Chondrocyte (in vitro differentiated cells): Measurements from ENCODE around the gene APLNR. TPM values are rescaled to one million over a fixed set of nuclear protein-coding genes. Genes with fewer than 3 reads are reported as not detected.

Experiments
- DNase-seq: peaks from one replicate; pipeline ENCODE4 v3.0.0; 2021; ENCODE audit warnings: mixed read lengths, low spot score
- H3K27ac Mint-ChIP-seq: one replicate; pipeline ENCODE4 v1.8.0; 2021; ENCODE audit warnings: mild to moderate bottlenecking, moderate library complexity, mixed read lengths; ENCODE audit not compliant: unreplicated experiment
- H3K27me3 Mint-ChIP-seq: 2 replicates; pipeline ENCODE4 v1.8.0; 2021; ENCODE audit warnings: low read depth, mixed read lengths
- H3K36me3 Mint-ChIP-seq: 2 replicates; pipeline ENCODE4 v1.8.0; 2021; ENCODE audit warnings: low read depth, mixed read lengths
- H3K4me1 Mint-ChIP-seq: 2 replicates; pipeline ENCODE4 v1.8.0; 2021; ENCODE audit warnings: low read depth, mild to moderate bottlenecking, mixed read lengths
- H3K4me3 Mint-ChIP-seq: one replicate; pipeline ENCODE4 v1.8.0; 2021; ENCODE audit warnings: mild to moderate bottlenecking, moderate library complexity, mixed read lengths; ENCODE audit not compliant: unreplicated experiment
- H3K9me3 Mint-ChIP-seq: 2 replicates; pipeline ENCODE4 v1.8.0; 2021; ENCODE audit warnings: low read depth, mixed read lengths
- CTCF ChIP-seq: fragments of 200-600 bp; sonication (generic); IDR thresholded peaks from 2 replicates; pipeline ENCODE4 v1.5.0; 2021; ENCODE audit warnings: antibody characterized with exemption, mild to moderate bottlenecking, moderate library complexity
- total RNA-seq: library from RNA; stranded (reverse); gene quantifications from 3 replicates; pipeline ENCODE4 v1.2.1, GENCODE V29; 2021

Gene APLNR
- total RNA-seq, 1 donor from 2014 or later, result not detected

GRCh38 chr11:57274904-57275498 lies 38.0 kb upstream of the APLNR start:
- peaks cover 28% of the 10 kb centered on the region for H3K4me1 Mint-ChIP-seq
- H3K9me3 Mint-ChIP-seq, result peaks cover 7% of the 10 kb centered on the region
- TF ChIP-seq CTCF, result no peak
- no peak for DNase-seq
- H3K4me3 Mint-ChIP-seq, result no peak overlapping the region
- H3K36me3 Mint-ChIP-seq, result peaks cover 3% of the 10 kb centered on the region
- H3K27ac Mint-ChIP-seq, result no peak overlapping the region
- peaks cover 7% of the 10 kb centered on the region for H3K27me3 Mint-ChIP-seq

- H3K36me3 Mint-ChIP-seq, result no peaks in the 10 kb centered on the region
- H3K4me1 Mint-ChIP-seq, result peaks cover 15% of the 10 kb centered on the region
- TF ChIP-seq CTCF, result no peak
- H3K4me3 Mint-ChIP-seq, result no peak overlapping the region
- H3K27ac Mint-ChIP-seq, result no peak overlapping the region
- H3K9me3 Mint-ChIP-seq, result peaks cover 5% of the 10 kb centered on the region
- H3K27me3 Mint-ChIP-seq, result peaks cover 7% of the 10 kb centered on the region
- no peak for DNase-seq
These were observed 36.5 kb upstream of the APLNR start for GRCh38 chr11:57273448-57274058.

GRCh38 chr11:57269571-57270021 lies 32.5 kb upstream of the APLNR start:
- Mint-ChIP-seq H3K27ac (no peak overlapping the region), H3K4me3 (no peak overlapping the region), H3K36me3 (no peaks in the 10 kb centered on the region), H3K9me3 (peaks cover 5% of the 10 kb centered on the region), H3K27me3 (peaks cover 7% of the 10 kb centered on the region), H3K4me1 (no peaks in the 10 kb centered on the region)
- DNase-seq, result no peak
- TF ChIP-seq CTCF, result no peak

GRCh38 chr11:57266157-57266556 lies 29.1 kb upstream of the APLNR start:
- Mint-ChIP-seq H3K4me1 (peaks cover 10% of the 10 kb centered on the region), H3K27me3 (peaks cover 8% of the 10 kb centered on the region)
- DNase-seq, result no peak

GRCh38 chr11:57263351-57263750 lies 26.3 kb upstream of the APLNR start:
- DNase-seq, result no peak
- Mint-ChIP-seq H3K27me3 (peaks cover 1% of the 10 kb centered on the region), H3K4me1 (peaks cover 11% of the 10 kb centered on the region), H3K27ac (no peak overlapping the region), H3K36me3 (no peaks in the 10 kb centered on the region), H3K9me3 (peaks cover 2% of the 10 kb centered on the region), H3K4me3 (no peak overlapping the region)
- no peak for TF ChIP-seq CTCF

More at GRCh38 chr11:57266157-57266556, 29.1 kb upstream of the APLNR start:
- no peak for TF ChIP-seq CTCF
- Mint-ChIP-seq H3K4me3 (no peak overlapping the region), H3K27ac (no peak overlapping the region), H3K36me3 (no peaks in the 10 kb centered on the region), H3K9me3 (no peaks in the 10 kb centered on the region)
